Suprapubic skin (tissue), 3 donors: ENCODE results near the gene PDIA3.

Source experiments
- CTCF ChIP-seq, 2 donors: fragments of 200-600 bp in 1 of 2; fragments of 450-650 bp in 1 of 2; sonication (generic) in 1 of 2; IDR thresholded peaks; one replicate each; pipeline ENCODE4 v1.5.1; 2016 to 2019; ENCODE audit warnings: antibody characterized with exemption in 2 of 2, mild to moderate bottlenecking in 1 of 2, moderate library complexity in 1 of 2
- POLR2A ChIP-seq, 2 donors: fragments of 450-650 bp; IDR thresholded peaks; one replicate each; pipeline ENCODE4 v1.6.1; 2017; ENCODE audit warnings: antibody characterized with exemption in 2 of 2, mild to moderate bottlenecking in 2 of 2, moderate library complexity in 2 of 2

GRCh38 chr15:43779016-43779415 lies 32.8 kb downstream of the PDIA3 start:
- TF ChIP-seq CTCF (IDR thresholded peaks at IDR 0.05), result no peak
- TF ChIP-seq POLR2A (IDR thresholded peaks at IDR 0.05), result no peak
